ENCODE measurements around the gene LARP6. TPM values are rescaled to one million over a fixed set of nuclear protein-coding genes. Genes with fewer than 3 reads are reported as not detected.
A peak's percentile ranks its signal among the peaks of the same experiment; 100 is the strongest.

Gene LARP6
- total and polyA plus RNA-seq, 2 of the 13 experiments (the other 11 are each of a cell fraction or from before 2014, with no cell fraction given): 2.9 to 8.2 TPM

DNA sequence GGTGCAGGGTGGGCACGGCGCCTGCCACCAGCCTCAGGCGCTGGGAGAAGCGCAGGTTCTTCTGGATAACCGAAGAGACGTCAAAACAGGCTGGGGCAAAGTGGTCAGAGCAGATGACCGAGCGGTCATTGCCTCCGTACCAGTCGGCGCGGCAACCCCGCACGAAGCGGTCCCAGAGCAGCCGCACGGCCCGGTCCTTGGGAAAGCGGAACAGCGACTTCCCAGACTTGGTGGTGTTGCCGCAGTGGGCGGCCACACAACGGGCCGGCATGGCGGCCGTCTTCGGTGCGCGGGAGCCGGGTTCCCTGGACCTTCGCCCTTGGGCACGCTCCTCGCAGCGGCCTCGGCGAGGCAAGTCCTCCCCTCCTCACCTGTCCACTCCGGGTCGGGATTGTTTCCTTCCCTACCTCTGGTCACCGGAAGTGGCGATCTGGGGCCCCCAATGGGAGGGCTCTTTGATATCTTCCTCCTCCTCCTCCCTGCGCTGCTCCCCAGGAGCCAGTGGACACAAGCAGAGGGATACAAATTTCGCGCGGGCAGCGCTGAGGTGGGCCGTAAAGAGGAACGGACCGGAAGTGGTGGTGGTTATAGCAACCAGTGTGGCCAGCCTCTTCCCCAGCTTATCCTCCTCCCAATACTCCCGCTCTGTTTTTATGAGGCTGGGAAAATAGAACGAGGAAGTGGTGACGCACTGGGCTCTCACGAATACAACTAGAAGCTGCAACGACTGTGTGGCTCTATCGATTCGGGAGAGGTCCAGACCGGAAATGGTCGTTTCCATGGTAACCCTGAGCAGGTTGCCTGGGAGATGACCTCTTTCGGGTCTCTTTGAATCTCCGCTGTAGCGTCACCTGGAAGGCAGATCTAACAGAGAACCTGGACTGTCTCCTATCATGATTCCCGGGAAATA is 38.3 kb upstream of the LARP6 start, which contains the start of the genes LRRC49 and THAP10 (continued):
- TF ChIP-seq ZNF280B (CRISPR knock-in tag; IDR thresholded peaks at IDR 0.05; ENCODE audit: borderline replicate concordance) (no peak), ZNF501 (CRISPR knock-in tag; IDR thresholded peaks at IDR 0.05) (peak; percentile 63; the same call in 1 of the 2 replicates), ZBTB38 (CRISPR knock-in tag; IDR thresholded peaks at IDR 0.05) (peak; percentile 41; the same call in 1 of the 2 replicates), ZNF614 (CRISPR knock-in tag; IDR thresholded peaks at IDR 0.05; ENCODE audit: borderline replicate concordance) (0 out of 2 replicates have a peak, but pooled peaks have one; percentile 47), ZNF569 (CRISPR knock-in tag; IDR thresholded peaks at IDR 0.05; ENCODE audit: borderline replicate concordance) (no peak), TEAD3 (CRISPR knock-in tag; optimal IDR thresholded peaks at IDR 0.05; ENCODE audit: borderline replicate concordance) (no peak)

GRCh38 chr15:70882361-70882760 is 28.4 kb upstream of the LARP6 start:
- no peak overlapping the region for H3K27ac ChIP-seq (ENCODE audit: extremely low read length, insufficient read depth, low read length)
- WGBS (ENCODE audit: low lambda C conversion rate): 93% methylated on average over 2 of the region's 2 CpGs
- H3K27me3 ChIP-seq (ENCODE audit: control insufficient read depth in 1 of 2, insufficient read depth in 2 of 2, low read length in 2 of 2): no peaks in the 10 kb centered on the region
- H3K4me2 ChIP-seq (ENCODE audit: low read depth, low read length): no peak overlapping the region
- ChIA-PET POLR2A (no interaction called here), CTCF (ENCODE audit: low intra/inter-chr PET ratio, low total read pairs) (no interaction called here)
- FAIRE-seq (no peak), ATAC-seq (no peak), DNase-seq (ENCODE audit: low spot score) (no peak)
- H2AFZ ChIP-seq (ENCODE audit: low read length): no peak overlapping the region
- no peaks in the 10 kb centered on the region for H3K79me2 ChIP-seq (ENCODE audit: insufficient read depth, low read length)
- in situ Hi-C loops (cut with HindIII; ENCODE audit: extremely low pct_ligation_motif_present, low pct_unique_long_range_greater_than_20kb) (no loop called here), intact Hi-C loops (cut with micrococcal nuclease; ENCODE audit: unreplicated experiment) (no loop called here)
- BruUV-seq (replicated peaks): no TSS peak
- H3K9me3 ChIP-seq (ENCODE audit: low read length): no peaks in the 10 kb centered on the region
- H4K20me1 ChIP-seq (ENCODE audit: insufficient read depth, low read length): no peaks in the 10 kb centered on the region
- H3K9ac ChIP-seq (ENCODE audit: insufficient read depth, low read depth, low read length): no peak overlapping the region
- H3K36me3 ChIP-seq (replicated peaks in 1 of 2; ENCODE audit: control insufficient read depth in 1 of 2, insufficient read depth in 2 of 2, low read length in 2 of 2): no peaks in the 10 kb centered on the region
- no peaks in the 10 kb centered on the region for H3K4me1 ChIP-seq (ENCODE audit: insufficient read depth, low read length)
- no peak overlapping the region for H3K4me3 ChIP-seq (replicated peaks in 1 of 3; ENCODE audit: insufficient read depth in 1 of 3, low read depth in 2 of 3, low read length in 3 of 3)
- no peak for TF ChIP-seq CHD4 (IDR thresholded peaks at IDR 0.05; ENCODE audit: borderline replicate concordance, low read length)
- TF ChIP-seq XRCC5 (optimal IDR thresholded peaks at IDR 0.05; ENCODE audit: low read length): no peak
- TF ChIP-seq HOXD1 (CRISPR knock-in tag; IDR thresholded peaks at IDR 0.05): no peak
- no peak for TF ChIP-seq ZNF674 (CRISPR knock-in tag; IDR thresholded peaks at IDR 0.05; ENCODE audit: low read depth)
- no peak for TF ChIP-seq PCBP2 (optimal IDR thresholded peaks at IDR 0.05; ENCODE audit: low read depth, low read length, poor library complexity, severe bottlenecking)
- no peak for TF ChIP-seq ZMAT3 (CRISPR knock-in tag; conservative IDR thresholded peaks at IDR 0.05)
- no peak for TF ChIP-seq KDM5A (IDR thresholded peaks at IDR 0.05; ENCODE audit: borderline replicate concordance, low read length)
- no peak for TF ChIP-seq SATB2 (CRISPR knock-in tag; IDR thresholded peaks at IDR 0.05)
- TF ChIP-seq ARHGAP35 (CRISPR knock-in tag; IDR thresholded peaks at IDR 0.05; ENCODE audit: borderline replicate concordance): no peak
- no peak for TF ChIP-seq SP2 (CRISPR knock-in tag; IDR thresholded peaks at IDR 0.05)
- TF ChIP-seq ZNF362 (CRISPR knock-in tag; IDR thresholded peaks at IDR 0.05; ENCODE audit: borderline replicate concordance): no peak
- no peak for TF ChIP-seq ZNF292 (CRISPR knock-in tag; IDR thresholded peaks at IDR 0.05; ENCODE audit: borderline replicate concordance, low read depth)
- no peak for TF ChIP-seq ZC3H4 (CRISPR knock-in tag; IDR thresholded peaks at IDR 0.05; ENCODE audit: borderline replicate concordance)
- TF ChIP-seq ZNF296 (CRISPR knock-in tag; conservative IDR thresholded peaks at IDR 0.05): no peak
- TF ChIP-seq ZNF879 (CRISPR knock-in tag; IDR thresholded peaks at IDR 0.05): no peak
- TF ChIP-seq HMGA1 (CRISPR knock-in tag; conservative IDR thresholded peaks at IDR 0.05): no peak
